DLD1 (cell line): ENCODE results near the gene NTNG2.

Experiments
- in situ Hi-C: cut with HindIII; loops from 2 replicates; pipeline ENCODE4 v1.10.0; 2017; ENCODE audit warnings: low sequenced_read_pairs

NTNG2 gene

GRCh38 chr9:132146039-132146438 is 15.8 kb upstream of the NTNG2 start:
- in situ Hi-C loops, result no loop called here

- in situ Hi-C loops, result no loop called here
Measured at GRCh38 chr9:132146575-132146974, 15.3 kb upstream of the NTNG2 start.

- in situ Hi-C loops, result no loop called here
Measured at GRCh38 chr9:132147331-132147730, 14.5 kb upstream of the NTNG2 start.

- in situ Hi-C loops, result no loop called here
Measured at GRCh38 chr9:132147839-132148238, 14.0 kb upstream of the NTNG2 start.

GRCh38 chr9:132150256-132150655 is 11.6 kb upstream of the NTNG2 start:
- in situ Hi-C loops, result no loop called here

- in situ Hi-C loops, result no loop called here
Measured at GRCh38 chr9:132151118-132151517, 10.7 kb upstream of the NTNG2 start.

- in situ Hi-C loops, result no loop called here
Measured at GRCh38 chr9:132152231-132152630, 9.6 kb upstream of the NTNG2 start.

- in situ Hi-C loops, result no loop called here
Measured at GRCh38 chr9:132154863-132155567, 6.8 kb upstream of the NTNG2 start.

- in situ Hi-C loops, result no loop called here
Measured at GRCh38 chr9:132155568-132155895, 6.3 kb upstream of the NTNG2 start.

GRCh38 chr9:132156262-132156661 is 5.6 kb upstream of the NTNG2 start:
- in situ Hi-C loops, result no loop called here

GRCh38 chr9:132157347-132158116 is 4.3 kb upstream of the NTNG2 start:
- in situ Hi-C loops, result no loop called here

- in situ Hi-C loops, result no loop called here
Measured at GRCh38 chr9:132160802-132161742, 786 bp upstream of the NTNG2 start.

GRCh38 chr9:132162764-132163456 is 1.1 kb downstream of the NTNG2 start:
- in situ Hi-C loops, result no loop called here

GRCh38 chr9:132163457-132163875 is 1.6 kb downstream of the NTNG2 start:
- in situ Hi-C loops, result no loop called here

- in situ Hi-C loops, result no loop called here
Measured at GRCh38 chr9:132163876-132164603, 2.2 kb downstream of the NTNG2 start.

- in situ Hi-C loops, result no loop called here
Measured at GRCh38 chr9:132164604-132165362, 2.9 kb downstream of the NTNG2 start.

- in situ Hi-C loops, result no loop called here
Measured at GRCh38 chr9:132166599-132166998, 4.7 kb downstream of the NTNG2 start.

GRCh38 chr9:132167192-132167591 is 5.3 kb downstream of the NTNG2 start:
- in situ Hi-C loops, result no loop called here

- in situ Hi-C loops, result no loop called here
Measured at GRCh38 chr9:132168347-132168746, 6.5 kb downstream of the NTNG2 start.
